ENCODE measurements around the gene PRPS1. TPM values are rescaled to one million over a fixed set of nuclear protein-coding genes. Genes with fewer than 3 reads are reported as not detected.

PRPS1 gene
- total and polyA plus RNA-seq, 4 donors = 13.3 to 32.2 (median 26.1) TPM

- Histone ChIP-seq H3K36me3 (ENCODE audit: control insufficient read depth in 4 of 4, insufficient read depth in 3 of 4, low read depth in 1 of 4, low read length in 3 of 4) (peaks cover 4 to 22% (median 14%) of the 10 kb centered on the region in 4 donors), H3K4me3 (ENCODE audit: low read depth in 1 of 3, low read length in 3 of 3) (no peak overlapping the region), H3K4me1 (ENCODE audit: control insufficient read depth in 4 of 4, insufficient read depth in 4 of 4, low read length in 3 of 4) (no peaks in the 10 kb centered on the region), H3K9me3 (ENCODE audit: control insufficient read depth in 4 of 4, low read length in 3 of 4) (no peaks in the 10 kb centered on the region), H3K27me3 (ENCODE audit: control insufficient read depth in 4 of 4, insufficient read depth in 4 of 4, low read length in 3 of 4) (no peaks in the 10 kb centered on the region), H3K9ac (ENCODE audit: low read depth in 1 of 2, low read length in 2 of 2) (no peak overlapping the region), H3K27ac (ENCODE audit: low read depth in 1 of 2, low read length in 2 of 2) (no peak overlapping the region)
- TF ChIP-seq HNF4A (conservative IDR thresholded peaks at IDR 0.05) = no peak
- no peak for TF ChIP-seq YY1 (IDR thresholded peaks at IDR 0.05)
- no peak for TF ChIP-seq FOXA1 (IDR thresholded peaks at IDR 0.05)
- TF ChIP-seq CTCF (IDR thresholded peaks at IDR 0.05; ENCODE audit: low read depth, low read length, missing input control) = no peak
- TF ChIP-seq REST (IDR thresholded peaks at IDR 0.05) = no peak
- TF ChIP-seq JUND (IDR thresholded peaks at IDR 0.05) = no peak
- no peak for TF ChIP-seq TAF1 (conservative IDR thresholded peaks at IDR 0.05)
- TF ChIP-seq NR2F2 (IDR thresholded peaks at IDR 0.05) = no peak
- TF ChIP-seq SP1 (IDR thresholded peaks at IDR 0.05) = no peak
- no peak for TF ChIP-seq EGR1 (IDR thresholded peaks at IDR 0.05; ENCODE audit: low read depth in 2 of 2)
- 97% methylated on average over 4 of the region's 4 CpGs for WGBS
- no peak for DNase-seq (ENCODE audit: low spot score)
Observed at GRCh38 chrX:107648332-107648731, 20.0 kb downstream of the PRPS1 start.

- Histone ChIP-seq H3K27ac (ENCODE audit: low read depth in 1 of 2, low read length in 2 of 2) (no peak overlapping the region), H3K27me3 (ENCODE audit: control insufficient read depth in 4 of 4, insufficient read depth in 4 of 4, low read length in 3 of 4) (no peaks in the 10 kb centered on the region), H3K4me3 (ENCODE audit: low read depth in 1 of 3, low read length in 3 of 3) (no peak overlapping the region), H3K9me3 (ENCODE audit: control insufficient read depth in 4 of 4, low read length in 3 of 4) (no peaks in the 10 kb centered on the region), H3K9ac (ENCODE audit: low read depth in 1 of 2, low read length in 2 of 2) (no peak overlapping the region), H3K36me3 (ENCODE audit: control insufficient read depth in 4 of 4, insufficient read depth in 3 of 4, low read depth in 1 of 4, low read length in 3 of 4) (peaks cover 0 to 9% (median 0%) of the 10 kb centered on the region in 4 donors), H3K4me1 (ENCODE audit: control insufficient read depth in 4 of 4, insufficient read depth in 4 of 4, low read length in 3 of 4) (no peaks in the 10 kb centered on the region)
- TF ChIP-seq CTCF (IDR thresholded peaks at IDR 0.05; ENCODE audit: low read depth, low read length, missing input control) (no peak), RAD21 (IDR thresholded peaks at IDR 0.05) (no peak), TAF1 (conservative IDR thresholded peaks at IDR 0.05) (no peak), ATF3 (IDR thresholded peaks at IDR 0.05) (no peak), MAX (IDR thresholded peaks at IDR 0.05) (no peak), EGR1 (IDR thresholded peaks at IDR 0.05; ENCODE audit: low read depth in 2 of 2) (no peak), JUND (IDR thresholded peaks at IDR 0.05) (no peak), GABPA (IDR thresholded peaks at IDR 0.05 in 1 of 2, conservative IDR thresholded peaks at IDR 0.05 in 1 of 2) (no peak), FOXA1 (IDR thresholded peaks at IDR 0.05) (no peak)
- 65% methylated on average over 2 of the region's 2 CpGs for WGBS
- DNase-seq (ENCODE audit: low spot score) = no peak
Observed at GRCh38 chrX:107654566-107654871, 26.2 kb downstream of the PRPS1 start.

Measured in liver (tissue), 9 donors.